ENCODE measurements around the gene TMEM154. TPM values are rescaled to one million over a fixed set of nuclear protein-coding genes. Genes with fewer than 3 reads are reported as not detected.

The TMEM154 gene
- total and polyA plus RNA-seq, 10 of the 15 experiments (the other 5 are each of a cell fraction or from before 2014, with no cell fraction given), result 5.1 to 41.4 (median 18.2) TPM

DNA sequence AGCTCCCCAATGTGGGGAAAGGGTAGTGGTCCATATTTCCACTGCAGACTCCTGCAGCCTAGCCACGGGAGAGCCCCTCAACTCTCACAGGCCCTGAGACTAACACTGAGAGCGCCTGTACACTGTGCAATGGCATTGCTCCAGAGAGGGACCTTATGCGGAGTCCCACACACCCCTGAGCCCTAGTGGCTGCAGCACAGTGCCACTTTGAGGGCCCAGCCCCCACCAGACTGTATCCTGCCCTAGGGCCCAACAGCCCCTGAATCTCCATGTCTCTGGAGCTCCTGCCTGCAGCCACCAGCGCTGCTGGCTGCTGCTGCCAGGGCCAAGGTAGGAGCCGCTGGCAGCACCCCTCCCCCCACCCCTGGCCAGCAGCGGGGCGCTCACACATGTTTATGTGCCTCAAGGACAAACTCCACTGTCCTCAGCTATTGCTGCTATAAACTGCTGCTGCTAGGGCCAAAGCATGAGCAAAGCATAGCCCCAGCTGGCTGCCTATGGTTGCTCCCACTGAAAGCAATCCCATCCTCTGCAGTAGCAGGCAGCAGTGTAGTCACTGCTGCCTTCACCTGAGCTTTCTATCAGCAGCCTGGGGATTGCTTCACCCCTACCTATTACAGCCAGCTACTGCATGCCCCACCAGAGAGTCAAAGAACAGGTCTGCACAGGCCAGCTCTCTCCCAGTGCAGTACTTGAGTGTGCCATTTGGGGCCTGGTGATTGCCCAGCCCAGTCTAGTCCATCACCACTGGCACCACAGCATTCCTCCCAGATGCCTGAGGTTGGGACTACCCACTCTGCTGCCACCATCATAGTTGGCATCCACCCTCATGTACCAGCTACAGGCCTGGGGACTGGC is 24.3 kb downstream of the TMEM154 start:
- H3K27me3 ChIP-seq (replicated peaks in 1 of 2; ENCODE audit: control insufficient read depth in 2 of 2, insufficient read depth in 2 of 2, low read length in 1 of 2), result no peaks in the 10 kb centered on the region
- H2AFZ ChIP-seq (ENCODE audit: control insufficient read depth, low read depth, low read length), result no peak overlapping the region
- no peak overlapping the region for H3K4me2 ChIP-seq (ENCODE audit: control insufficient read depth, insufficient read depth)
- 97% methylated on average over 7 of the region's 7 CpGs for WGBS (ENCODE audit: insufficient coverage, insufficient replicate concordance, low lambda C conversion rate, missing lambda C conversion rate)
- ChIA-PET CTCF (interaction anchor here (0.8 to 1.8 kb wide), 5 partner anchors 12 to 247 kb away, joined by 3 to 6 read pairs (median 3); no protein-coding TSS in a partner anchor), POLR2A (interaction anchor here (0.5 to 0.6 kb wide), 2 partner anchors 58 to 661 kb away, joined by 3 read pairs; no protein-coding TSS in a partner anchor), RAD21 (ENCODE audit: unreplicated experiment) (no interaction called here), SMC1A (ENCODE audit: uncharacterized antibody, unreplicated experiment) (interaction anchor here (1.2 to 3.9 kb wide), 3 partner anchors 8 to 42 kb away, joined by 3 to 33 read pairs (median 9); no protein-coding TSS in a partner anchor)
- no peak for FAIRE-seq
- H3K79me2 ChIP-seq (ENCODE audit: control insufficient read depth, insufficient read depth, low read length), result no peaks in the 10 kb centered on the region
- H3K4me3 ChIP-seq, result no peak overlapping the region
- intact Hi-C loops (cut with micrococcal nuclease; ENCODE audit: unreplicated experiment) (no loop called here), in situ Hi-C loops (cut with MboI) (no loop called here)
- H3K36me3 ChIP-seq (ENCODE audit: control insufficient read depth in 2 of 2, insufficient read depth in 2 of 2, low read length in 1 of 2), result no peaks in the 10 kb centered on the region
- H3K27ac ChIP-seq (ENCODE audit: control insufficient read depth, insufficient read depth), result no peak overlapping the region
- no peak overlapping the region for H3K9ac ChIP-seq (ENCODE audit: control insufficient read depth, insufficient read depth, low read length)
- peaks cover 15% of the 10 kb centered on the region for H3K4me1 ChIP-seq (ENCODE audit: control insufficient read depth, insufficient read depth, low read length)
- peaks cover 15% of the 10 kb centered on the region for H3K9me3 ChIP-seq (replicated peaks; ENCODE audit: control insufficient read depth, insufficient read depth, low read length)
- DNase-seq (ENCODE audit: low read depth, low spot score), result no peak
- no peak for ATAC-seq
- no TSS peak for BruUV-seq (replicated peaks)
- no peaks in the 10 kb centered on the region for H4K20me1 ChIP-seq (ENCODE audit: control insufficient read depth, insufficient read depth)
- TF ChIP-seq, protein P1, sequence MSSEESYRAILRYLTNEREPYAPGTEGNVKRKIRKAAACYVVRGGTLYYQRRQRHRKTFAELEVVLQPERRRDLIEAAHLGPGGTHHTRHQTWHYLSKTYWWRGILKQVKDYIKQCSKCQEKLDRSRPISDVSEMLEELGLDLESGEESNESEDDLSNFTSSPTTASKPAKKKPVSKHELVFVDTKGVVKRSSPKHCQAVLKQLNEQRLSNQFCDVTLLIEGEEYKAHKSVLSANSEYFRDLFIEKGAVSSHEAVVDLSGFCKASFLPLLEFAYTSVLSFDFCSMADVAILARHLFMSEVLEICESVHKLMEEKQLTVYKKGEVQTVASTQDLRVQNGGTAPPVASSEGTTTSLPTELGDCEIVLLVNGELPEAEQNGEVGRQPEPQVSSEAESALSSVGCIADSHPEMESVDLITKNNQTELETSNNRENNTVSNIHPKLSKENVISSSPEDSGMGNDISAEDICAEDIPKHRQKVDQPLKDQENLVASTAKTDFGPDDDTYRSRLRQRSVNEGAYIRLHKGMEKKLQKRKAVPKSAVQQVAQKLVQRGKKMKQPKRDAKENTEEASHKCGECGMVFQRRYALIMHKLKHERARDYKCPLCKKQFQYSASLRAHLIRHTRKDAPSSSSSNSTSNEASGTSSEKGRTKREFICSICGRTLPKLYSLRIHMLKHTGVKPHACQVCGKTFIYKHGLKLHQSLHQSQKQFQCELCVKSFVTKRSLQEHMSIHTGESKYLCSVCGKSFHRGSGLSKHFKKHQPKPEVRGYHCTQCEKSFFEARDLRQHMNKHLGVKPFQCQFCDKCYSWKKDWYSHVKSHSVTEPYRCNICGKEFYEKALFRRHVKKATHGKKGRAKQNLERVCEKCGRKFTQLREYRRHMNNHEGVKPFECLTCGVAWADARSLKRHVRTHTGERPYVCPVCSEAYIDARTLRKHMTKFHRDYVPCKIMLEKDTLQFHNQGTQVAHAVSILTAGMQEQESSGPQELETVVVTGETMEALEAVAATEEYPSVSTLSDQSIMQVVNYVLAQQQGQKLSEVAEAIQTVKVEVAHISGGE (CRISPR knock-in tag; IDR thresholded peaks at IDR 0.05), result no peak
- TF ChIP-seq, protein P2, sequence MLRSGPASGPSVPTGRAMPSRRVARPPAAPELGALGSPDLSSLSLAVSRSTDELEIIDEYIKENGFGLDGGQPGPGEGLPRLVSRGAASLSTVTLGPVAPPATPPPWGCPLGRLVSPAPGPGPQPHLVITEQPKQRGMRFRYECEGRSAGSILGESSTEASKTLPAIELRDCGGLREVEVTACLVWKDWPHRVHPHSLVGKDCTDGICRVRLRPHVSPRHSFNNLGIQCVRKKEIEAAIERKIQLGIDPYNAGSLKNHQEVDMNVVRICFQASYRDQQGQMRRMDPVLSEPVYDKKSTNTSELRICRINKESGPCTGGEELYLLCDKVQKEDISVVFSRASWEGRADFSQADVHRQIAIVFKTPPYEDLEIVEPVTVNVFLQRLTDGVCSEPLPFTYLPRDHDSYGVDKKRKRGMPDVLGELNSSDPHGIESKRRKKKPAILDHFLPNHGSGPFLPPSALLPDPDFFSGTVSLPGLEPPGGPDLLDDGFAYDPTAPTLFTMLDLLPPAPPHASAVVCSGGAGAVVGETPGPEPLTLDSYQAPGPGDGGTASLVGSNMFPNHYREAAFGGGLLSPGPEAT (IDR thresholded peaks at IDR 0.05; ENCODE audit: low read depth), result no peak
- TF ChIP-seq GABPA (IDR thresholded peaks at IDR 0.05; ENCODE audit: low read depth), result no peak
- TF ChIP-seq CREB1 (IDR thresholded peaks at IDR 0.05; ENCODE audit: low read depth), result no peak
- TF ChIP-seq STAT3 (IDR thresholded peaks at IDR 0.05; ENCODE audit: low read depth, low read length), result no peak
- TF ChIP-seq NFIC (IDR thresholded peaks at IDR 0.05; ENCODE audit: low read depth, low read length), result no peak
- no peak for TF ChIP-seq SPI1 (IDR thresholded peaks at IDR 0.05; ENCODE audit: borderline replicate concordance, insufficient read depth, low read depth, low read length)
- TF ChIP-seq NRF1 (conservative IDR thresholded peaks at IDR 0.05; ENCODE audit: low read depth, low read length), result no peak
- TF ChIP-seq, protein P3, sequence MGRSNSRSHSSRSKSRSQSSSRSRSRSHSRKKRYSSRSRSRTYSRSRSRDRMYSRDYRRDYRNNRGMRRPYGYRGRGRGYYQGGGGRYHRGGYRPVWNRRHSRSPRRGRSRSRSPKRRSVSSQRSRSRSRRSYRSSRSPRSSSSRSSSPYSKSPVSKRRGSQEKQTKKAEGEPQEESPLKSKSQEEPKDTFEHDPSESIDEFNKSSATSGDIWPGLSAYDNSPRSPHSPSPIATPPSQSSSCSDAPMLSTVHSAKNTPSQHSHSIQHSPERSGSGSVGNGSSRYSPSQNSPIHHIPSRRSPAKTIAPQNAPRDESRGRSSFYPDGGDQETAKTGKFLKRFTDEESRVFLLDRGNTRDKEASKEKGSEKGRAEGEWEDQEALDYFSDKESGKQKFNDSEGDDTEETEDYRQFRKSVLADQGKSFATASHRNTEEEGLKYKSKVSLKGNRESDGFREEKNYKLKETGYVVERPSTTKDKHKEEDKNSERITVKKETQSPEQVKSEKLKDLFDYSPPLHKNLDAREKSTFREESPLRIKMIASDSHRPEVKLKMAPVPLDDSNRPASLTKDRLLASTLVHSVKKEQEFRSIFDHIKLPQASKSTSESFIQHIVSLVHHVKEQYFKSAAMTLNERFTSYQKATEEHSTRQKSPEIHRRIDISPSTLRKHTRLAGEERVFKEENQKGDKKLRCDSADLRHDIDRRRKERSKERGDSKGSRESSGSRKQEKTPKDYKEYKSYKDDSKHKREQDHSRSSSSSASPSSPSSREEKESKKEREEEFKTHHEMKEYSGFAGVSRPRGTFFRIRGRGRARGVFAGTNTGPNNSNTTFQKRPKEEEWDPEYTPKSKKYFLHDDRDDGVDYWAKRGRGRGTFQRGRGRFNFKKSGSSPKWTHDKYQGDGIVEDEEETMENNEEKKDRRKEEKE (IDR thresholded peaks at IDR 0.05), result no peak
- TF ChIP-seq, protein P4, sequence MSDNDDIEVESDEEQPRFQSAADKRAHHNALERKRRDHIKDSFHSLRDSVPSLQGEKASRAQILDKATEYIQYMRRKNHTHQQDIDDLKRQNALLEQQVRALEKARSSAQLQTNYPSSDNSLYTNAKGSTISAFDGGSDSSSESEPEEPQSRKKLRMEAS (IDR thresholded peaks at IDR 0.05; ENCODE audit: low read depth, low read length), result no peak
- TF ChIP-seq, protein P5, sequence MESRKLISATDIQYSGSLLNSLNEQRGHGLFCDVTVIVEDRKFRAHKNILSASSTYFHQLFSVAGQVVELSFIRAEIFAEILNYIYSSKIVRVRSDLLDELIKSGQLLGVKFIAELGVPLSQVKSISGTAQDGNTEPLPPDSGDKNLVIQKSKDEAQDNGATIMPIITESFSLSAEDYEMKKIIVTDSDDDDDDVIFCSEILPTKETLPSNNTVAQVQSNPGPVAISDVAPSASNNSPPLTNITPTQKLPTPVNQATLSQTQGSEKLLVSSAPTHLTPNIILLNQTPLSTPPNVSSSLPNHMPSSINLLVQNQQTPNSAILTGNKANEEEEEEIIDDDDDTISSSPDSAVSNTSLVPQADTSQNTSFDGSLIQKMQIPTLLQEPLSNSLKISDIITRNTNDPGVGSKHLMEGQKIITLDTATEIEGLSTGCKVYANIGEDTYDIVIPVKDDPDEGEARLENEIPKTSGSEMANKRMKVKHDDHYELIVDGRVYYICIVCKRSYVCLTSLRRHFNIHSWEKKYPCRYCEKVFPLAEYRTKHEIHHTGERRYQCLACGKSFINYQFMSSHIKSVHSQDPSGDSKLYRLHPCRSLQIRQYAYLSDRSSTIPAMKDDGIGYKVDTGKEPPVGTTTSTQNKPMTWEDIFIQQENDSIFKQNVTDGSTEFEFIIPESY (IDR thresholded peaks at IDR 0.05), result no peak
